PC-9 (cell line): ENCODE results near the gene MIB1. TPM values are rescaled to one million over a fixed set of nuclear protein-coding genes. Genes with fewer than 3 reads are reported as not detected.
"Not testable (repeated sequence)": the region's sequence is repeated elsewhere in the genome, so short reads cannot be mapped to it uniquely, and the experiment has no call there.

Experiments used
- BruUV-seq: library from RNA; stranded (reverse); fragments of 400-500 nt; replicated peaks from 2 replicates; lab custom pipeline; 2021; lab: Mats Ljungman, UMichigan
- CTCF ChIA-PET: fragments of 300-600 bp; sonication (Branson Sonifier 250); formaldehyde crosslinking; loops from one replicate; lab custom pipeline; 2022; ENCODE audit warnings: antibody characterized with exemption; lab: Charles Lee
- POLR2A ChIA-PET: fragments of 300-600 bp; sonication (Branson Sonifier 250); formaldehyde crosslinking; loops from one replicate; lab custom pipeline; 2022; ENCODE audit warnings: antibody characterized with exemption; ENCODE audit not compliant: unreplicated experiment; lab: Charles Lee
- DNase-seq, 2 experiments: peaks; one replicate each; pipeline versions ENCODE4 v3.0.0 to v3.0.0-alpha.2; 2015 to 2022; ENCODE audit warnings: mixed read lengths in 1 of 2
- H2AFZ ChIP-seq: fragments of 200-600 bp; sonication (generic); 2 replicates; pipeline ENCODE4 v1.8.1; 2017; ENCODE audit warnings: antibody characterized with exemption
- H3F3A ChIP-seq: fragments of 200-600 bp; sonication (generic); 2 replicates; pipeline ENCODE4 v1.8.1; 2017; ENCODE audit warnings: antibody characterized with exemption, mild to moderate bottlenecking, low read depth; ENCODE audit not compliant: insufficient read depth
- H3K27ac ChIP-seq: fragments of 200-600 bp; sonication (generic); 2 replicates; pipeline ENCODE4 v1.6.1; 2016; ENCODE audit warnings: mixed run types
- H3K27me3 ChIP-seq: fragments of 200-600 bp; sonication (generic); 2 replicates; pipeline ENCODE4 v1.6.1; 2016; ENCODE audit warnings: low read depth, mixed run types; ENCODE audit not compliant: insufficient read depth
- H3K36me3 ChIP-seq: fragments of 200-600 bp; sonication (generic); 2 replicates; pipeline ENCODE4 v1.6.1; 2016; ENCODE audit warnings: low read depth, mixed run types
- H3K4me1 ChIP-seq: fragments of 200-600 bp; sonication (generic); replicated peaks from 2 replicates; pipeline ENCODE4 v1.6.1; 2016; ENCODE audit warnings: mixed run types; ENCODE audit not compliant: insufficient read depth
- H3K4me2 ChIP-seq: fragments of 200-600 bp; sonication (generic); 2 replicates; pipeline ENCODE4 v1.6.1; 2017; ENCODE audit warnings: mixed run types
- H3K4me3 ChIP-seq: fragments of 200-600 bp; sonication (generic); 2 replicates; pipeline ENCODE4 v1.6.1; 2016; ENCODE audit warnings: mixed run types
- H3K79me2 ChIP-seq: fragments of 200-600 bp; sonication (generic); 2 replicates; pipeline ENCODE4 v1.6.1; 2017; ENCODE audit warnings: low read depth, mixed run types
- H3K9me2 ChIP-seq: fragments of 200-600 bp; sonication (generic); 2 replicates; pipeline ENCODE4 v1.8.1; 2017; ENCODE audit warnings: mild to moderate bottlenecking; ENCODE audit not compliant: insufficient read depth
- H3K9me3 ChIP-seq: fragments of 200-600 bp; sonication (generic); 2 replicates; pipeline ENCODE4 v1.8.1; 2016; ENCODE audit warnings: low read depth; ENCODE audit not compliant: insufficient read depth
- H4K20me1 ChIP-seq: fragments of 200-600 bp; sonication (generic); 2 replicates; pipeline ENCODE4 v1.8.1; 2017; ENCODE audit not compliant: insufficient read depth
- CTCF ChIP-seq: fragments of 200-600 bp; sonication (generic); conservative IDR thresholded peaks from 2 replicates; pipeline ENCODE4 v1.6.1; 2017; ENCODE audit warnings: mixed run types, antibody characterized with exemption, mild to moderate bottlenecking, moderate library complexity
- EZH2 ChIP-seq: fragments of 200-600 bp; sonication (generic); IDR thresholded peaks from 2 replicates; pipeline ENCODE4 v1.8.0; 2017; ENCODE audit warnings: antibody characterized with exemption, low read depth
- intact Hi-C: fragments of 100-400 bp; cut with micrococcal nuclease; formaldehyde crosslinking; loops from one replicate; pipeline ENCODE4 v1.10.0; 2022; ENCODE audit not compliant: unreplicated experiment
- total RNA-seq: library from RNA; stranded (reverse); gene quantifications from 2 replicates; pipeline ENCODE4 v1.2.3, GENCODE V29; 2021

MIB1 gene
- total RNA-seq, 1 experiment from 2014 or later, result 40.1 TPM

DNA sequence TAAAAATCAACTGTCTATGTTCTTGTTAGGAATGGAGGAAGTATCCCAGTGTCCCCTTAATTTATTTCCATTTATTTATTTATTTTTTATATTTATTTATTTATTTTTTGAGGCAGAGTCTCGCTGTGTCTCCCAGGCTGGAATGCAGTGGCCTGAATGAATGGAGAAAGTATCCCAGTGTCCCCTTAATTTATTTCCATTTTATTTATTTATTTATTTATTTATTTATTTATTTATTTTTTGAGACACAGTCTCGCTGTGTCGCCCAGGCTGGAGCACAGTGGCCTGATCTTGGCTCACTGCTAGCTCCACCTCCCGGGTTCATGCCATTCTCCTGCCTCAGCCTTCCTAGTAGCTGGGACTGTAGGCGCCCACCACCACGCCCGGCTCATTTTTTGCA is 34.1 kb downstream of the MIB1 start:
- Histone ChIP-seq H3K9me2 (no peaks in the 10 kb centered on the region), H3K4me2 (no peak overlapping the region), H2AFZ (no peak overlapping the region), H4K20me1 (no peaks in the 10 kb centered on the region), H3K4me1 (no peaks in the 10 kb centered on the region), H3K4me3 (no peak overlapping the region), H3K79me2 (no peaks in the 10 kb centered on the region), H3K27me3 (no peaks in the 10 kb centered on the region), H3K36me3 (no peaks in the 10 kb centered on the region), H3F3A (no peaks in the 10 kb centered on the region; the same call in 1 of the 2 replicates), H3K27ac (no peak overlapping the region), H3K9me3 (no peaks in the 10 kb centered on the region)
- intact Hi-C loops, result no loop called here
- no peak for DNase-seq
- no TSS peak for BruUV-seq
- no peak for TF ChIP-seq EZH2
- TF ChIP-seq CTCF, result no peak
- ChIA-PET CTCF (no interaction called here), POLR2A (no interaction called here)

DNA sequence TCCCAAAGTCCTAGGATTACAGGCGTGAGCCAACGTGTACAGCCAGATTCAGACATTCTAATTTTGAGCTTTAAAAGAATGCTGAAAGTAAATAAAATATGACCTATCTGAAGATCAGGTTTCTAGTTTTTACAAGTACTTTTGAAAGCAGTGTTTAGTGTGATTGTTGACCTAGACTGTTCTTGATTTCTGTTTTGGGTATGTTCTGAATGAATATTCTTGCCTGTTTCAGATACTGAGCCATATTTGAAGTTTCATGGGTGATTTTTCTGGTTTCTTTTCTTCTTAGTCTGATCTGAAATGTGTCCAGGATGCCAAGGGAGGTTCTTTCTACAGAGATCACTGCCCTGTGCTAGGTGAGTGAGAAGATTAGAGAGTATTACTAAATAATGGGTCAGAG is 37.2 kb downstream of the MIB1 start:
- no TSS peak for BruUV-seq
- H2AFZ ChIP-seq, result no peak overlapping the region
- no peak overlapping the region for H3K4me2 ChIP-seq
- TF ChIP-seq CTCF (no peak), EZH2 (no peak)
- no peaks in the 10 kb centered on the region for H3K4me1 ChIP-seq
- H3K9me3 ChIP-seq, result no peaks in the 10 kb centered on the region
- no peak overlapping the region for H3K4me3 ChIP-seq
- intact Hi-C loops, result no loop called here
- no peaks in the 10 kb centered on the region for H4K20me1 ChIP-seq
- H3K27me3 ChIP-seq, result no peaks in the 10 kb centered on the region
- ChIA-PET POLR2A (no interaction called here), CTCF (no interaction called here)
- no peak overlapping the region for H3K27ac ChIP-seq
- H3K79me2 ChIP-seq, result no peaks in the 10 kb centered on the region
- H3K36me3 ChIP-seq, result no peaks in the 10 kb centered on the region
- H3F3A ChIP-seq, result no peaks in the 10 kb centered on the region
- no peak for DNase-seq
- H3K9me2 ChIP-seq, result no peaks in the 10 kb centered on the region

GRCh38 chr18:21786526-21786925 is 45.9 kb downstream of the MIB1 start:
- peaks cover 5% of the 10 kb centered on the region for H3K36me3 ChIP-seq
- H3K27ac ChIP-seq, result no peak overlapping the region
- H3K4me1 ChIP-seq, result no peaks in the 10 kb centered on the region
- H3K4me2 ChIP-seq, result no peak overlapping the region
- H3K4me3 ChIP-seq, result no peak overlapping the region
- intact Hi-C loops, result no loop called here
- H4K20me1 ChIP-seq, result no peaks in the 10 kb centered on the region
- TF ChIP-seq EZH2, result no peak
- TF ChIP-seq CTCF, result no peak
- no peaks in the 10 kb centered on the region for H3K9me3 ChIP-seq
- no peak for DNase-seq
- H3K79me2 ChIP-seq, result no peaks in the 10 kb centered on the region
- BruUV-seq, result no TSS peak
- H3F3A ChIP-seq, result no peaks in the 10 kb centered on the region
- POLR2A ChIA-PET, result no interaction called here
- H2AFZ ChIP-seq, result no peak overlapping the region
- H3K27me3 ChIP-seq, result no peaks in the 10 kb centered on the region
- H3K9me2 ChIP-seq, result no peaks in the 10 kb centered on the region
- CTCF ChIA-PET, result no interaction called here

DNA sequence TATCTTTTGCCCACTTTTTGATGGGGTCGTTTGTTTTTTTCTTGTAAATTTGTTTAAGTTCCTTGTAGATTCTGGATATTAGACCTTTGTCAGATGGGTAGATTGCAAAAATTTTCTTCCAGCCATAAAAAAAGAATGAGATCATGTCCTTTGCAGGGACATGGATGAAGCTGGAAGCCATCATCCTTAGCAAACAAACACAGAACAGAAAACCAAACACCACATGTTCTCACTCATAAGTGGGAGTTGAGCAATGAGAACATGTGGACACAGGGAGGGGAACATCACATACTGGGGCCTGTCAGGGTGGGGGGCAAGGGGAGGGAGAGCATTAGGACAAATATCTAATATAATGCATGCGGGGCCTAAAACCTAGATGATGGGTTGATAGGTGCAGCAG is 55.5 kb downstream of the MIB1 start:
- H3K36me3 ChIP-seq, H3K27ac ChIP-seq, H3K79me2 ChIP-seq, POLR2A ChIA-PET, CTCF ChIA-PET, BruUV-seq, H3K4me3 ChIP-seq, H3K9me2 ChIP-seq, H3K4me1 ChIP-seq, intact Hi-C loops, H3K27me3 ChIP-seq, H3F3A ChIP-seq, H3K4me2 ChIP-seq, H2AFZ ChIP-seq, H4K20me1 ChIP-seq, DNase-seq, H3K9me3 ChIP-seq: not testable (repeated sequence)
